Measurements from ENCODE around the gene FAM76A. TPM values are rescaled to one million over a fixed set of nuclear protein-coding genes. Genes with fewer than 3 reads are reported as not detected.
A peak's percentile ranks its signal among the peaks of the same experiment; 100 is the strongest.

FAM76A gene
- total and polyA plus RNA-seq, 8 donors = 3.7 to 125 (median 11.8) TPM

DNA sequence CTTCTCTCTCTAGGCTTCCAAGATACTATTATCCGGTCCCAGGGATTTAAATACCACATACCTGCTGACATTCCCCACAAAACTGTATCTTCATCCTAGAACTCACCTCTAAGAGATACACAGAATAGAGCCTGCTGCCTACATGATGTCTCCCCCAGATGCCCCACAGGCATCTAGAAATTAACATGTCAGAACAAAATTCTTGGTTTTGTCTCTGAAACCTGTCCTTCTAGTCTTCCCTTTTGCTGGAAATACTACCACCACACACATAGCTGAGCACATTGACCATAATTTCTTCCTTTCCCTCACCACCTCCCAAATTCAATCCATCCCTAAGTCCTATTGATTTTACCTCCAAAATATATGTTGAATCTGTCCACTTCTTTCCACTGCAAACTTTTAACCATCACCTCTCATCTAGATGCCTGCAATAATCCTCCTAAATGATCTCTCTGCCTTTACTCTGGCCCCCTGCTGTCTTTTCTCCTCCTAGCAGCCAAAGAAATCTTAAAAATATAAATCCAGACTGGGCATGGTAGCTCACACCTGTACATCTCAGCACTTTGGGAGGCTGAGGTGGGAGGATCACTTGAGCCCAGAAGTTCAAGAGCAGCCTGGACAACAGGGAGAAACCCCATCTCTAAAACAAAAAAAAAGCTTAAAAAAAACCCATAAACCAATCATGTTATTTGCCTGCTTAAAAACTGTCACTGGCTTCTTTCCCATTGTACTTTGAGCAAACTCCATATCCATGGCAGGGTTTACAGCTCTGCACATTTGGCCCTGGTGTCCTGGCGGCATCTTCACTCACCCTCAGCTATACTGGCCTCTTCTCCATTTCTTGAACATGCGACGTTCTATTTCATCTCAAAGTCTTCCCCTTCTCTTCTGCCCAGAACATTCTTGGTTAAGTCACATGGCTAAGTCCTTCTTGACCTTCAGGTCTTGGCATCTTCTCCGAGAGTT lies 6.2 kb upstream of the FAM76A start:
- 51 to 73% (median 67%) methylated on average over 5 of the region's 5 CpGs for WGBS, 5 donors
- no peak overlapping the region for H3K4me3 ChIP-seq
- intact Hi-C loops (cut with DNase I; ENCODE audit: low total_unique reads) = loop anchor here (10.0 kb wide), 1 partner anchor 55 kb away; no protein-coding TSS in a partner anchor
- H3K9me3 ChIP-seq = no peaks in the 10 kb centered on the region
- DNase-seq = no peak
- TF ChIP-seq, protein P1, sequence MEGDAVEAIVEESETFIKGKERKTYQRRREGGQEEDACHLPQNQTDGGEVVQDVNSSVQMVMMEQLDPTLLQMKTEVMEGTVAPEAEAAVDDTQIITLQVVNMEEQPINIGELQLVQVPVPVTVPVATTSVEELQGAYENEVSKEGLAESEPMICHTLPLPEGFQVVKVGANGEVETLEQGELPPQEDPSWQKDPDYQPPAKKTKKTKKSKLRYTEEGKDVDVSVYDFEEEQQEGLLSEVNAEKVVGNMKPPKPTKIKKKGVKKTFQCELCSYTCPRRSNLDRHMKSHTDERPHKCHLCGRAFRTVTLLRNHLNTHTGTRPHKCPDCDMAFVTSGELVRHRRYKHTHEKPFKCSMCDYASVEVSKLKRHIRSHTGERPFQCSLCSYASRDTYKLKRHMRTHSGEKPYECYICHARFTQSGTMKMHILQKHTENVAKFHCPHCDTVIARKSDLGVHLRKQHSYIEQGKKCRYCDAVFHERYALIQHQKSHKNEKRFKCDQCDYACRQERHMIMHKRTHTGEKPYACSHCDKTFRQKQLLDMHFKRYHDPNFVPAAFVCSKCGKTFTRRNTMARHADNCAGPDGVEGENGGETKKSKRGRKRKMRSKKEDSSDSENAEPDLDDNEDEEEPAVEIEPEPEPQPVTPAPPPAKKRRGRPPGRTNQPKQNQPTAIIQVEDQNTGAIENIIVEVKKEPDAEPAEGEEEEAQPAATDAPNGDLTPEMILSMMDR (IDR thresholded peaks at IDR 0.05) = no peak
- no peak for TF ChIP-seq POLR2A (IDR thresholded peaks at IDR 0.05)
- TF ChIP-seq EP300 (IDR thresholded peaks at IDR 0.05) = no peak
- no peak for TF ChIP-seq POLR2AphosphoS5 (IDR thresholded peaks at IDR 0.05)
- peaks cover 0 to 6% (median under 1%) of the 10 kb centered on the region in 4 donors for H3K4me1 ChIP-seq
- no peaks in the 10 kb centered on the region for H3K27me3 ChIP-seq
- no peaks in the 10 kb centered on the region for H3K36me3 ChIP-seq
- H3K27ac ChIP-seq = no peak overlapping the region

DNA sequence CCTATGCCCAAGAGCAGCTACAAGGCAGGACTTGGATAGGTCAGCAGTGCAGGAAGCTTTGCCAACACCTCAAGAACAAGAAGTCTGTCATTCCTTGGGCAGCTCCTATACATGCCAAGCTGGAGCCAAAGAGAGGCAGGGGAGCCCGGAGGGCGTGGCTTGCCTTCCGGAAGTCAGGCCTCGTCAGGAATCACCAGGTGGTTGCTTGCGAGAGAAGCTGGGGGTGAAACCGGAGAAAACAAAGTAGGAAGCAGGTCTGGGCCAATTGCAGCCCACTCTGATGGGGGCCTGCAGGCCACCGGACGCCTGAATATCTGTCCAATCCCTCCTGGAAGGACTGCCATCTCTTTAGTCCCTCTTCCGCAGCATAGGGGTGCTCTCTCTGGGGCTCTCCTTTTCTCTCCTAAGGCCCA lies 794 bp upstream of the FAM76A start:
- WGBS, 5 donors = 56 to 76% (median 64%) methylated on average over 9 of the region's 9 CpGs
- TF ChIP-seq, protein P1 (IDR thresholded peaks at IDR 0.05) = no peak
- TF ChIP-seq EP300 (IDR thresholded peaks at IDR 0.05) = no peak
- no peak for TF ChIP-seq POLR2A (IDR thresholded peaks at IDR 0.05)
- no peak for TF ChIP-seq POLR2AphosphoS5 (IDR thresholded peaks at IDR 0.05)
- Histone ChIP-seq H3K4me1 (peaks cover 15 to 40% (median 22%) of the 10 kb centered on the region in 4 donors), H3K27me3 (no peaks in the 10 kb centered on the region), H3K27ac (peak overlapping the region; percentile 78 to 98 (median 88)), H3K36me3 (peaks cover 4 to 23% (median 22%) of the 10 kb centered on the region in 4 donors), H3K9me3 (no peaks in the 10 kb centered on the region), H3K4me3 (peak overlapping the region; percentile 57 to 98 (median 74))
- peak; percentile 54 to 75 for DNase-seq
- intact Hi-C loops (cut with DNase I; ENCODE audit: low total_unique reads) = loop anchor here (10.0 kb wide), 1 partner anchor 60 kb away; no protein-coding TSS in a partner anchor

DNA sequence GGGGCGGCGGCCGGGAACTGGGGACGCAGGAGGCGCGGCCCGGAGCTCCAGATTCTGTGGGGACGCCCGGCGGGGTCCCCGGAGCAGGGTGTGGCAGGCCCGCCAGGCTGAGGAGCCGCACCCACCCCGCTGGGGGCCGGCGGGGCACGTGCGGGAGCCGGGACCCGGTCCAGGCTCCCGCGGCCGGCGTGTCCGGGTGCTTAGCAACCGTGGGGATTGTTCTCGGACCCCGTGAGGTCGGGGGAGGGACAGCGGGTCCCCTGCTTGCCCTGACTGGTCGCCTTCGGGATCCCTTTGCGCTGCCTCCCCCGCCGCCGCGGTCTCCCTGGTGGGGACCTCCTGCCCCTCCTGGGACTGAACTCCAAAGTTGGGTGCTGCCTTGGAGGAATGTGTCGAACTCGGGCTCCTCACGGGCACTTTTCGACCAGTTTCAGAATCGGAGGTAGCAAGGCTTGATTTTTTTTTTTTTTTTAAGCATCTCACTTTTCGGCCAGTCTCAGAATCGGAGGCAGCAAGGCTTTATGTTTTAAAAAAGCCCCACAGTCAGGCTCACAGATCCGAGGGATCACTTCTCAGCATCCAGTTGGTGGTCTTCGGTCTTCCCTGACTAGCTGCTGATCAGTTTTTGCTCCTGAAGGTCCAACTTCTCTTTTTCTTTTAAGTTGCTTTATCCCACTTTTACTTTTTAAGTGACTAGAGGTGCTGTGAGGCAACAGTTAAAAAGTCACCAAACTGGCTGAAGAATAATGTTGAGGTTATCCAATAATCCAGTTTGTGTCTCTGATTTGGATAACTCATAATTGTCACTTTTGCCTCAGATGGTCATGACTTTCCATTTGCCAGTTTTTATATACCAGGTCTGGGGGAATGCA lies 648 bp downstream of the FAM76A start:
- peaks cover 4 to 35% (median 30%) of the 10 kb centered on the region in 4 donors for H3K36me3 ChIP-seq
- peak overlapping the region; percentile 67 to 98 (median 88) for H3K4me3 ChIP-seq
- peak; percentile 44 to 83 for DNase-seq
- H3K9me3 ChIP-seq = no peaks in the 10 kb centered on the region
- WGBS, 5 donors = 0 to 1% (median 0%) methylated on average over 17 to 46 of the region's 46 CpGs
- intact Hi-C loops (cut with DNase I; ENCODE audit: low total_unique reads) = loop anchor here (10.0 kb wide), 1 partner anchor 62 kb away; no protein-coding TSS in a partner anchor
- H3K4me1 ChIP-seq = peaks cover 15 to 40% (median 22%) of the 10 kb centered on the region in 4 donors
- peak overlapping the region; percentile 88 to 98 (median 93) for H3K27ac ChIP-seq
- TF ChIP-seq EP300 (IDR thresholded peaks at IDR 0.05) (no peak), POLR2A (IDR thresholded peaks at IDR 0.05) (no peak)
- H3K27me3 ChIP-seq = no peaks in the 10 kb centered on the region

DNA sequence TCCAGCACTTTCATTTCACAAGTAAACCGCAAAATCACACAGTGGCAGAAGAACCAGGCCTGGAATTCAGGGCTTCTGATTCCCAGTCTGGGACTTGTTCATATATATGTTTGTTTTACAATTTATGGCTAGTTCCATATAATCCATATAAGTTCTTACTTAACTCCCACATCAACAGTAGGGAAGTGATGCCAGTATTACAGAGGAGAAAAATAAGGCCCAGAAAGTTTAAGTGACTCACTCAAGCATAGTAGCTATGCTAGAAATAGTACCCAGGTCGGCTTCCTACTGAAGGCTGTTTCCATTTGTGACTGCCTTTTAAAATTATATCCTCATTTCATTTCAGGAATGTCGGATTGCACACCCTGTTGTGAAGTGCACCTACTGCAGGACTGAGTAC lies 1.4 kb downstream of the FAM76A start:
- Histone ChIP-seq H3K4me1 (peaks cover 15 to 40% (median 22%) of the 10 kb centered on the region in 4 donors), H3K36me3 (peaks cover 4 to 41% (median 36%) of the 10 kb centered on the region in 4 donors), H3K27ac (peak overlapping the region in 2 of 5 donors; percentile 88 to 93), H3K27me3 (no peaks in the 10 kb centered on the region), H3K9me3 (no peaks in the 10 kb centered on the region), H3K4me3 (peak overlapping the region in 3 of 4 donors; percentile 67 to 98 (median 95))
- no peak for TF ChIP-seq EP300 (IDR thresholded peaks at IDR 0.05)
- TF ChIP-seq POLR2A (IDR thresholded peaks at IDR 0.05) = no peak
- TF ChIP-seq, protein P1 (IDR thresholded peaks at IDR 0.05) = no peak
- TF ChIP-seq POLR2AphosphoS5 (IDR thresholded peaks at IDR 0.05) = no peak
- WGBS, 5 donors = 64 to 80% (median 74%) methylated on average over 3 of the region's 3 CpGs
- intact Hi-C loops (cut with DNase I; ENCODE audit: low total_unique reads) = loop anchor here (10.0 kb wide), 1 partner anchor 62 kb away; no protein-coding TSS in a partner anchor
- no peak for DNase-seq

Data from stomach (tissue), 9 donors.